ENCODE results near the gene NPHS1.

NPHS1 gene

DNA sequence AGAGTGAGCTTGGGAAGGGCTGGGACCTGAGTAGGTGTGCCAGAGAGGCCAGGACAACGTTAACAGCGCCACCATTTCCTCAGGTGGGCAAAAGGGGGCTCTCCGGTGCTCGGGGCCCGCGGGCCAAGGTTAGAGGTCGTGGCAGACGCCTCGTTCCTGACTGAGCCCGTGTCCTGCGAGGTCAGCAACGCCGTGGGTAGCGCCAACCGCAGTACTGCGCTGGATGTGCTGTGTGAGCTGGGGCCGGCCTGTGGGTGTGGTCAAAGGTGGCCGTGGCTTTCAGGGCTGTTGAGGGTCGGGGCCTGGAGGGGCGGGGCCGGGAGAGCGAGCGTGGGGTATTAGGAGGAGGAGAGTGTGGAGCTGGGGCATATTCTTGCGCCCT is 8.1 kb upstream of the NPHS1 start:
- Histone ChIP-seq H3K36me3 (ENCODE audit: control insufficient read depth, low read depth, low read length) (no peaks in the 10 kb centered on the region), H3K27ac (ENCODE audit: low read length) (no peak overlapping the region), H3K9me3 (ENCODE audit: control insufficient read depth, low read depth, low read length) (no peaks in the 10 kb centered on the region), H3K4me1 (ENCODE audit: control insufficient read depth, low read depth, low read length) (peaks cover 13% of the 10 kb centered on the region), H3K4me3 (ENCODE audit: low read length) (peak overlapping the region; percentile 53), H3K9ac (ENCODE audit: low read length) (no peak overlapping the region), H3K27me3 (ENCODE audit: control insufficient read depth, insufficient read depth, low read length) (peaks cover 74% of the 10 kb centered on the region)

GRCh38 chr19:35859414-35859813 is 7.1 kb upstream of the NPHS1 start:
- H3K9ac ChIP-seq (ENCODE audit: low read length): no peak overlapping the region

GRCh38 chr19:35858311-35858710 is 6.0 kb upstream of the NPHS1 start:
- no peaks in the 10 kb centered on the region for H3K36me3 ChIP-seq (ENCODE audit: control insufficient read depth, low read depth, low read length)
- no peaks in the 10 kb centered on the region for H3K9me3 ChIP-seq (ENCODE audit: control insufficient read depth, low read depth, low read length)
- H3K9ac ChIP-seq (ENCODE audit: low read length): no peak overlapping the region
- peaks cover 14% of the 10 kb centered on the region for H3K4me1 ChIP-seq (ENCODE audit: control insufficient read depth, low read depth, low read length)
- no peak overlapping the region for H3K27ac ChIP-seq (ENCODE audit: low read length)
- peaks cover 84% of the 10 kb centered on the region for H3K27me3 ChIP-seq (ENCODE audit: control insufficient read depth, insufficient read depth, low read length)
- H3K4me3 ChIP-seq (ENCODE audit: low read length): no peak overlapping the region

More at GRCh38 chr19:35859414-35859813, 7.1 kb upstream of the NPHS1 start:
- H3K27me3 ChIP-seq (ENCODE audit: control insufficient read depth, insufficient read depth, low read length): peaks cover 84% of the 10 kb centered on the region
- H3K27ac ChIP-seq (ENCODE audit: low read length): no peak overlapping the region
- H3K4me1 ChIP-seq (ENCODE audit: control insufficient read depth, low read depth, low read length): peaks cover 14% of the 10 kb centered on the region
- H3K9me3 ChIP-seq (ENCODE audit: control insufficient read depth, low read depth, low read length): no peaks in the 10 kb centered on the region
- H3K36me3 ChIP-seq (ENCODE audit: control insufficient read depth, low read depth, low read length): no peaks in the 10 kb centered on the region
- H3K4me3 ChIP-seq (ENCODE audit: low read length): no peak overlapping the region

GRCh38 chr19:35856546-35857149 is 4.3 kb upstream of the NPHS1 start, which contains the start of gene KIRREL2:
KIRREL2 (plus strand) TSS chr19:35856911; CDS start chr19:35857120, 209 bp downstream.
- H3K9ac ChIP-seq (ENCODE audit: low read length): peak within 1 kb of the TSS; percentile 32
- H3K27me3 ChIP-seq (ENCODE audit: control insufficient read depth, insufficient read depth, low read length): peaks cover 70% of the 10 kb centered on the region
- peak within 1 kb of the TSS; percentile 74 for H3K4me3 ChIP-seq (ENCODE audit: low read length)
- H3K9me3 ChIP-seq (ENCODE audit: control insufficient read depth, low read depth, low read length): no peaks in the 10 kb centered on the region
- H3K36me3 ChIP-seq (ENCODE audit: control insufficient read depth, low read depth, low read length): no peaks in the 10 kb centered on the region
- H3K4me1 ChIP-seq (ENCODE audit: control insufficient read depth, low read depth, low read length): peaks cover 11% of the 10 kb centered on the region
- no peak within 1 kb of the TSS for H3K27ac ChIP-seq (ENCODE audit: low read length)

DNA sequence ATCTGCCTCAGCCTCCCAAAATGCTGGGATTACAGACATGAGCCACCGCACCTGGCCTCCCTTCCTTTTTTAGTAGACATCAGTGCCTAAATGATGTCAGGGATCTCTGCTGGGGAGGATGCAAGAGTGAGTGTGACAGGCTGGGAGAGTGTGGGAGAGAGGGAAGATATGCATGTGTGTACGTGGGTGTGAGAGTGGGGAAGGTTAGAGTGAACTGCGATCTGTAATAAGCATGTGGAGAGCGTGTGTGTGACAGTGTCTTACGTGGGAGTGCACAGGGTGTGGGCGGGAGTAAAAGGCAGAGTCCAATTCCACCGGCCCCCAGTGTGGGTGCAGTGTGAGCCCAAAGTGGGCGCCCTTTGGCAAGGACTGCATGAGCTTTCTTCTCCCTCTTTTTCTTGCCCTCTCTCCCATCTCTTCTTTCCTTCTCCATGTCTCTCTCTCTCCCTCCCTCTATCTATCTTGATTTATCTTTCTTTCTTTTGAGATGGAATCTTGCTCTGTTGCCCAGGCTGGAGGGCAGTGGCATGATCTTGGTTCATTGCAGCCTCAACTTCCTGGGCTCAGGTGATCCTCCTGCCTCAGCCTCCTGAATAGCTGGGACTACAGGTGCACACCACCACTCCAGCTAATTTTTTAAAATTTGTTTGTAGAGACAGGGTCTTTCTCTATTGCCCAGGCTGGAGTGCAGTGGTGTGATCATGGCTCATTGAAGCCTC is 893 bp upstream of the NPHS1 start:
- no peaks in the 10 kb centered on the region for H3K9me3 ChIP-seq (ENCODE audit: control insufficient read depth, low read depth, low read length)
- H3K9ac ChIP-seq (ENCODE audit: low read length): no peak overlapping the region
- peaks cover 7% of the 10 kb centered on the region for H3K4me1 ChIP-seq (ENCODE audit: control insufficient read depth, low read depth, low read length)
- no peak overlapping the region for H3K27ac ChIP-seq (ENCODE audit: low read length)
- no peak overlapping the region for H3K4me3 ChIP-seq (ENCODE audit: low read length)
- H3K36me3 ChIP-seq (ENCODE audit: control insufficient read depth, low read depth, low read length): no peaks in the 10 kb centered on the region
- peaks cover 41% of the 10 kb centered on the region for H3K27me3 ChIP-seq (ENCODE audit: control insufficient read depth, insufficient read depth, low read length)

DNA sequence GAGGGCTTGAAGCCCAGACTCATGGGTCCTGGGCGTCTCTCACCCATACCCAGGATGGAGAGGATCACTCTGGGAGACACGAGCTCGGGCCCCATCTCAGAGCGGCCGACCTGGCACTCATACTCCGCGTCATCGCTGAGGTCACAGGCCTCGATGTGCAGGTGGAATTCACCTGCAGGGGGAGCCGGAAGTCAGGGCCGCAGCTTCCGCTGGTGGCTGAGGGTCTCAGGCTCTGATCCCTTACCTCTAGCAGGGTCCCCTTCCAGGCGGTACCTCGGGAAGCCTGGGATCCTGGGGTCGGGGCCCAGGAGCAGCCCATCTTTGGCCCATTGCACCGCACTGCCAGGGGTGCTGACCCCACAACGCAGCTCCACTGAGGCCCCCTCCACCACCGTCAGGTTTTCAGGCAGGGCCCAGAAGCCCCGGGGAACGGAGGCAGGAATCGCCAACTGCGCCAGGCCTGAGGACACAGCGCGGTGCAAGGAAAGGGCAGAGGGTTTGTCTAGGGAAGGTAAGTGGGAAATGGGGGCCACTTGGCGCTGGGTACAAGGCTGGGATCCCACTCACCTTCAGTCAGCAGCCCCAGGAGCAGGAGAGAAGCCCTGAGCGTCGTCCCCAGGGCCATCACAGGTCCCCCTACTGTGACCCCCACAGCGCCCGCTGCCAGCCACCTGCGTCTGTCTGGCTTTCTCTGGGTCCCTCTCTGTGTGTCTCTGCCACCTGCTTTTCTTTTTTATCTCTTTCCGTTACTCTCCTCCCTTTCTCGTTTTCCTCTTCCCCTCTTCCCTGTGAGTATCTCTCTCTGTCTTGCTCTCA is 883 bp downstream of the NPHS1 start:
- Histone ChIP-seq H3K4me1 (ENCODE audit: control insufficient read depth, low read depth, low read length) (peaks cover 10% of the 10 kb centered on the region), H3K9me3 (ENCODE audit: control insufficient read depth, low read depth, low read length) (no peaks in the 10 kb centered on the region), H3K4me3 (ENCODE audit: low read length) (no peak overlapping the region), H3K36me3 (ENCODE audit: control insufficient read depth, low read depth, low read length) (no peaks in the 10 kb centered on the region), H3K27ac (ENCODE audit: low read length) (no peak overlapping the region), H3K9ac (ENCODE audit: low read length) (no peak overlapping the region), H3K27me3 (ENCODE audit: control insufficient read depth, insufficient read depth, low read length) (peaks cover 34% of the 10 kb centered on the region)

DNA sequence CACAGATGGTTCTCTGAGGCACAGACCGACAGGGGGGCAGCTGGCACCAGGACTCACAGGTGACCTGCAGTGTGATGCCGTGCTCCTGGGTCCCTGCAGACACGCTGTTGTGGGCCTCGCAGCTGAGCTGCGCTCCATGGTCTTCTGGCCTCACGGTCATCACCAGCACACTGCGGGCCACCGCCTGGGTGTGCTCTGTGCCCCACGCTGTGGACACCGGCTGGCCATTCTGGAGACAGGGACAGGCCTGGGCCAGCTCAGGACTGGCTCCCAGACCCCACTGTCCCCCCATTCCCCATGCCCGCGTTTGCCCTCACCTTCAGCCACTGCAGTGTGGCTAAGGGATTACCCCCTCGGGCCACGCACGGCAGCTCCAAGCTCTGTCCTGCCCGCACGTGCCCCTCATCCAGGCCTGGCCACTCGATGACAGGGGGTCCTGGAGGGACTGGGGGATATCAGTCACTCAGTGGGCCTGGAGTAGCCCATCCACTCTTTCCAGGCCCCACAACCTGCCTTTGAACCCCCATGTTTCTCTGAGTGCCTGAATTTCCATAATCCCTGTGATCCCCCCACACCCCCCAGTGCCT is 3.3 kb downstream of the NPHS1 start:
- Histone ChIP-seq H3K27me3 (ENCODE audit: control insufficient read depth, insufficient read depth, low read length) (peaks cover 39% of the 10 kb centered on the region), H3K9me3 (ENCODE audit: control insufficient read depth, low read depth, low read length) (no peaks in the 10 kb centered on the region), H3K36me3 (ENCODE audit: control insufficient read depth, low read depth, low read length) (no peaks in the 10 kb centered on the region), H3K4me3 (ENCODE audit: low read length) (no peak overlapping the region), H3K9ac (ENCODE audit: low read length) (no peak overlapping the region), H3K27ac (ENCODE audit: low read length) (no peak overlapping the region), H3K4me1 (ENCODE audit: control insufficient read depth, low read depth, low read length) (peaks cover 5% of the 10 kb centered on the region)

DNA sequence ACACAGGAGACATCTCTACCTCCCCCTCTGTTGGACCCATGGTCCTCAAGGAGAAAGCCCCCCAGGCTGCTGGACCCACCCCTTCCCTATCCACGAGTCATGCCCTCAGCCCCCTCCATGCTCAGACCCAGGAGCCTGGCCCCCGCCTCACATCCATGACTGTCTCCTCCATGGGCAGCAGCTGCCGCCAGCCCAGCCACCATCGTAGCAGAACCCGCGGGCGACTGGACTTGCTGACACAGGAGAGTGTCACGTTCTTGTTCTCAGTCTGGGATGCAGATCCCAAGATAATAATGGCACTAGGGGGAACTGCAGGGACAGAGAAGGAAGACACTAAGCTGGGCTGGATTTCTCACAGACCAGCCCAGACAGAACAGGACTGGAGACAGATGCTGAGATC is 3.8 kb downstream of the NPHS1 start:
- Histone ChIP-seq H3K27me3 (ENCODE audit: control insufficient read depth, insufficient read depth, low read length) (peaks cover 44% of the 10 kb centered on the region), H3K4me1 (ENCODE audit: control insufficient read depth, low read depth, low read length) (peaks cover 5% of the 10 kb centered on the region), H3K9ac (ENCODE audit: low read length) (no peak overlapping the region)

DNA sequence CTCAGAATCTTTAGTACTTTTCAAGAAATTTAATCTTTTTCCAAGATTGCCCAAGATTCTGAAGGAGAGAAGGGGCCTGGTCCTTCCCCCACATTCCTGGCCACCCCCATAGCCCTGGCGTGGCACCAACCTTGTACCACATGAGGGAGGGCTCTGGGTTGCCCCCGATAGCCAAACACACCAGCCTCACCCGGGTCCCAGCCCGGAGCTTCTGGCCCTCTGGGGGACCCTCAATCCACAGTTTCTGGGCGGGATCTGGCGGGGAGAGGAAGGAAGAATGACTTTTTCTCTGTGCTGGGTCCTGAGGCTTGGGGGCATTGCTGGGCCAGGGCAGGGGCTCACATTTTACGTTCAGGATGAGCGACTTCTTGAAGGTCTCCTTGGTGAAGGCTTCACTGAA is 4.4 kb downstream of the NPHS1 start:
- H3K27me3 ChIP-seq (ENCODE audit: control insufficient read depth, insufficient read depth, low read length): peaks cover 50% of the 10 kb centered on the region
- H3K4me3 ChIP-seq (ENCODE audit: low read length): no peak overlapping the region
- H3K4me1 ChIP-seq (ENCODE audit: control insufficient read depth, low read depth, low read length): peaks cover 5% of the 10 kb centered on the region

More for the DNA sequence above, 3.8 kb downstream of the NPHS1 start:
- H3K9me3 ChIP-seq (ENCODE audit: control insufficient read depth, low read depth, low read length): no peaks in the 10 kb centered on the region
- H3K36me3 ChIP-seq (ENCODE audit: control insufficient read depth, low read depth, low read length): no peaks in the 10 kb centered on the region
- H3K4me3 ChIP-seq (ENCODE audit: low read length): no peak overlapping the region
- H3K27ac ChIP-seq (ENCODE audit: low read length): no peak overlapping the region

DNA sequence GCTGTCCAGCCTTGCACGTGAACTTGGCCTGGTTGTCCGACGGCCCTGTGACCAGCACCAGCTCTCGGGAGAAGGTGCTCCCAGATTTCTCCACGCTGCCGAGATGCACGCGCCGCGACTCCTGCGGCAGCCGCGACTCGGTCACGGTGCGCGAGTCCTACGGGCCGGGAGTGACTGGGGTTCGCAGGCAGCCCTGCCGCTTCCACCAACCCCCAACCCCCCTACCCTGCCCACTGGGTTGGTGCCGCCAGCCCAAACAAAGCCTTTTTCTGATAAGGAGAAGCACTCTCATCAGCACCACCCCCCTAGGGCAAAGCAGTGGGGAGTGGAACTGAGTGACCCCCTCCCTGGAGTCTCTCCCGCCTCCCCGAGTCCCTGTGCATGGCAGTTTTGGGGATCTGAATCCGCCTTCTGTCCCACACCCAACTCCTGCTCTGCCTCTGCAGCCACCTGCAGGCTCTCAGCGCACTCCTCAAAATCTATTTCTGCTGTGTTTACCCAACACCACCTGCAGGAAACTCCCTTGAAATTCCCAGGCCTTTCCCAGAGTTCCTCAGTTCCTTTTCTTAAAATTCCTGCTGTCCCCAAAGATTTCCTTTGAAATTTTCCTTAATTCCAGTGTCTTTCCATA is 6.2 kb downstream of the NPHS1 start:
- Histone ChIP-seq H3K4me1 (ENCODE audit: control insufficient read depth, low read depth, low read length) (peaks cover 5% of the 10 kb centered on the region), H3K27ac (ENCODE audit: low read length) (no peak overlapping the region), H3K36me3 (ENCODE audit: control insufficient read depth, low read depth, low read length) (no peaks in the 10 kb centered on the region), H3K9me3 (ENCODE audit: control insufficient read depth, low read depth, low read length) (no peaks in the 10 kb centered on the region), H3K27me3 (ENCODE audit: control insufficient read depth, insufficient read depth, low read length) (peaks cover 67% of the 10 kb centered on the region), H3K4me3 (ENCODE audit: low read length) (peak overlapping the region; percentile 43), H3K9ac (ENCODE audit: low read length) (no peak overlapping the region)

More for the DNA sequence above, 4.4 kb downstream of the NPHS1 start:
- Histone ChIP-seq H3K36me3 (ENCODE audit: control insufficient read depth, low read depth, low read length) (no peaks in the 10 kb centered on the region), H3K9ac (ENCODE audit: low read length) (no peak overlapping the region), H3K9me3 (ENCODE audit: control insufficient read depth, low read depth, low read length) (no peaks in the 10 kb centered on the region), H3K27ac (ENCODE audit: low read length) (no peak overlapping the region)
